Esophagus (tissue), 2 donors: ENCODE measurements around the gene SLC25A41. TPM values are rescaled to one million over a fixed set of nuclear protein-coding genes. Genes with fewer than 3 reads are reported as not detected.

ENCODE experiments used
- H3K27ac ChIP-seq, 2 donors: one replicate each; pipeline ENCODE4 v1.5.1; 2013; ENCODE audit warnings: low read depth in 2 of 2, mild to moderate bottlenecking in 2 of 2, inconsistent platforms in 1 of 2, low read length in 1 of 2, moderate library complexity in 1 of 2
- H3K27me3 ChIP-seq, 2 donors: one replicate each; pipeline ENCODE4 v1.6.1; 2013; ENCODE audit warnings: low read length in 2 of 2, control low read depth in 1 of 2, mild to moderate bottlenecking in 1 of 2; ENCODE audit not compliant: insufficient read depth in 2 of 2, control insufficient read depth in 1 of 2
- H3K36me3 ChIP-seq, 2 donors: one replicate each; pipeline ENCODE4 v1.6.1; 2013; ENCODE audit warnings: low read length in 1 of 2; ENCODE audit not compliant: control insufficient read depth in 2 of 2, insufficient read depth in 2 of 2
- H3K4me1 ChIP-seq, 2 donors: one replicate each; pipeline ENCODE4 v1.6.1; 2013; ENCODE audit warnings: low read length in 1 of 2; ENCODE audit not compliant: control insufficient read depth in 2 of 2, insufficient read depth in 2 of 2
- H3K4me3 ChIP-seq, 2 donors: one replicate each; pipeline ENCODE4 v1.5.1; 2013; ENCODE audit warnings: low read length in 2 of 2, mild to moderate bottlenecking in 2 of 2, low read depth in 1 of 2, moderate library complexity in 1 of 2
- H3K9me3 ChIP-seq, 2 donors: one replicate each; pipeline ENCODE4 v1.6.1; 2013; ENCODE audit warnings: mild to moderate bottlenecking in 2 of 2, low read depth in 1 of 2, low read length in 1 of 2, moderate library complexity in 1 of 2; ENCODE audit not compliant: control insufficient read depth in 2 of 2, insufficient read depth in 1 of 2
- WGBS, 2 donors: extraction: QIAGEN DNeasy Blood & Tissue Kit; methylation state at CpG; one replicate each; pipeline ENCODE4 v1.1.7; 2013; 5-methylcytosine and 5-hydroxymethylcytosine counted together
- polyA plus RNA-seq, 2 donors: library from polyadenylated mRNA; stranded (reverse); fragments of 200-250 nt; gene quantifications; one replicate each; pipeline ENCODE4 v1.2.3, GENCODE V29; 2013
- donor health status: healthy with polysubstance abuse.
- donor health status: Bipolar disorder and iron deficiency.

The SLC25A41 gene
- polyA plus RNA-seq, 2 donors: 0.36 to 1.4 TPM

- Histone ChIP-seq H3K27me3 (no peaks in the 10 kb centered on the region), H3K4me3 (no peak overlapping the region), H3K27ac (no peak overlapping the region), H3K4me1 (no peaks in the 10 kb centered on the region), H3K9me3 (peaks cover 2 to 12% of the 10 kb centered on the region in 2 donors), H3K36me3 (peaks cover 17 to 23% of the 10 kb centered on the region in 2 donors)
- 95 to 96% methylated on average over 19 of the region's 19 CpGs for WGBS, 2 donors
These were observed 18.7 kb upstream of the SLC25A41 start for GRCh38 chr19:6452223-6452614.

GRCh38 chr19:6451583-6452222, 18.1 kb upstream of the SLC25A41 start:
- WGBS, 2 donors: 92 to 93% methylated on average over 7 of the region's 7 CpGs
- H3K36me3 ChIP-seq: peaks cover 17 to 23% of the 10 kb centered on the region in 2 donors
- no peak overlapping the region for H3K4me3 ChIP-seq
- no peaks in the 10 kb centered on the region for H3K4me1 ChIP-seq
- H3K27ac ChIP-seq: no peak overlapping the region
- H3K9me3 ChIP-seq: peaks cover 2 to 12% of the 10 kb centered on the region in 2 donors
- H3K27me3 ChIP-seq: no peaks in the 10 kb centered on the region

- peaks cover 2 to 12% of the 10 kb centered on the region in 2 donors for H3K9me3 ChIP-seq
- H3K27me3 ChIP-seq: no peaks in the 10 kb centered on the region
- H3K27ac ChIP-seq: no peak overlapping the region
- 91 to 94% methylated on average over 5 of the region's 5 CpGs for WGBS, 2 donors
- H3K36me3 ChIP-seq: peaks cover 17 to 29% of the 10 kb centered on the region in 2 donors
- no peak overlapping the region for H3K4me3 ChIP-seq
- no peaks in the 10 kb centered on the region for H3K4me1 ChIP-seq
These were observed 16.6 kb upstream of the SLC25A41 start for GRCh38 chr19:6450166-6450565.

GRCh38 chr19:6448045-6448444, 14.5 kb upstream of the SLC25A41 start:
- peaks cover 0 to 3% of the 10 kb centered on the region in 2 donors for H3K9me3 ChIP-seq
- H3K4me3 ChIP-seq: no peak overlapping the region
- H3K27me3 ChIP-seq: no peaks in the 10 kb centered on the region
- no peaks in the 10 kb centered on the region for H3K4me1 ChIP-seq
- no peak overlapping the region for H3K27ac ChIP-seq
- 56 to 74% methylated on average over 3 of the region's 3 CpGs for WGBS, 2 donors
- H3K36me3 ChIP-seq: peaks cover 8 to 12% of the 10 kb centered on the region in 2 donors

GRCh38 chr19:6446452-6446851, 12.9 kb upstream of the SLC25A41 start:
- peaks cover 5 to 9% of the 10 kb centered on the region in 2 donors for H3K36me3 ChIP-seq
- H3K4me3 ChIP-seq: no peak overlapping the region
- peaks cover 0 to 3% of the 10 kb centered on the region in 2 donors for H3K9me3 ChIP-seq
- WGBS, 2 donors: 95 to 99% methylated on average over 3 of the region's 3 CpGs
- H3K27ac ChIP-seq: no peak overlapping the region
- no peaks in the 10 kb centered on the region for H3K4me1 ChIP-seq
- no peaks in the 10 kb centered on the region for H3K27me3 ChIP-seq

GRCh38 chr19:6443986-6444385, 10.4 kb upstream of the SLC25A41 start:
- Histone ChIP-seq H3K27ac (no peak overlapping the region), H3K36me3 (peaks cover 5 to 6% of the 10 kb centered on the region in 2 donors), H3K9me3 (peaks cover 0 to 3% of the 10 kb centered on the region in 2 donors), H3K4me3 (no peak overlapping the region), H3K4me1 (no peaks in the 10 kb centered on the region), H3K27me3 (no peaks in the 10 kb centered on the region)
- WGBS, 2 donors: 90 to 93% methylated on average over 13 of the region's 13 CpGs

GRCh38 chr19:6442087-6442688, 8.6 kb upstream of the SLC25A41 start:
- no peak overlapping the region for H3K27ac ChIP-seq
- H3K36me3 ChIP-seq: peaks cover 5 to 6% of the 10 kb centered on the region in 2 donors
- H3K4me3 ChIP-seq: no peak overlapping the region
- no peaks in the 10 kb centered on the region for H3K27me3 ChIP-seq
- H3K4me1 ChIP-seq: no peaks in the 10 kb centered on the region
- WGBS, 2 donors: 73 to 87% methylated on average over 13 of the region's 13 CpGs
- peaks cover 0 to 3% of the 10 kb centered on the region in 2 donors for H3K9me3 ChIP-seq

- Histone ChIP-seq H3K4me1 (no peaks in the 10 kb centered on the region), H3K4me3 (no peak overlapping the region), H3K27ac (no peak overlapping the region), H3K9me3 (peaks cover 0 to 3% of the 10 kb centered on the region in 2 donors), H3K36me3 (peaks cover 5 to 6% of the 10 kb centered on the region in 2 donors), H3K27me3 (no peaks in the 10 kb centered on the region)
- WGBS, 2 donors: 81 to 87% methylated on average over 3 of the region's 3 CpGs
These were observed 7.3 kb upstream of the SLC25A41 start for GRCh38 chr19:6440905-6441304.

GRCh38 chr19:6439743-6440142, 6.2 kb upstream of the SLC25A41 start:
- no peaks in the 10 kb centered on the region for H3K9me3 ChIP-seq
- H3K27me3 ChIP-seq: no peaks in the 10 kb centered on the region
- no peak overlapping the region for H3K4me3 ChIP-seq
- H3K27ac ChIP-seq: no peak overlapping the region
- H3K36me3 ChIP-seq: peaks cover 0 to 5% of the 10 kb centered on the region in 2 donors
- 83 to 94% methylated on average over 4 of the region's 4 CpGs for WGBS, 2 donors
- no peaks in the 10 kb centered on the region for H3K4me1 ChIP-seq

GRCh38 chr19:6433165-6433564, 398 bp downstream of the SLC25A41 start:
- Histone ChIP-seq H3K27ac (no peak overlapping the region), H3K4me1 (no peaks in the 10 kb centered on the region), H3K4me3 (no peak overlapping the region), H3K36me3 (no peaks in the 10 kb centered on the region), H3K27me3 (no peaks in the 10 kb centered on the region), H3K9me3 (no peaks in the 10 kb centered on the region)
- WGBS, 2 donors: 87 to 90% methylated on average over 11 of the region's 11 CpGs
